PC-3 (cell line): ENCODE measurements around the gene HDAC9.
A peak's percentile ranks its signal among the peaks of the same experiment; 100 is the strongest.

Experiments
- CTCF ChIP-seq: fragments of 300-600 bp; sonication (generic); conservative IDR thresholded peaks from 2 replicates; pipeline ENCODE4 v1.5.1; 2017; ENCODE audit warnings: antibody characterized with exemption, low read depth, mild to moderate bottlenecking, low read length
- EZH2phosphoT487 ChIP-seq: fragments of 300-600 bp; sonication (generic); IDR thresholded peaks from 2 replicates; pipeline ENCODE4 v1.6.1; 2018; ENCODE audit warnings: mild to moderate bottlenecking, antibody characterized with exemption, low read length, borderline replicate concordance

GRCh38 chr7:18590744-18591340, 95.3 kb downstream of the HDAC9 start:
- peak; percentile 76 for TF ChIP-seq CTCF
- no peak for TF ChIP-seq EZH2phosphoT487
